GM19351 (cell line): ENCODE results near the gene PCGF6.
"Not testable (repeated sequence)": the region's sequence is repeated elsewhere in the genome, so short reads cannot be mapped to it uniquely, and the experiment has no call there.

Experiments used
- ATAC-seq: cut with Tn5 transposase; IDR thresholded peaks from one replicate; pipeline ENCODE4 v1.9.1; 2021; ENCODE audit warnings: mild to moderate bottlenecking, moderate library complexity; ENCODE audit not compliant: unreplicated experiment

Gene PCGF6

GRCh38 chr10:103258928-103259327 is 92.0 kb downstream of the PCGF6 start:
- ATAC-seq, result not testable (repeated sequence)

DNA sequence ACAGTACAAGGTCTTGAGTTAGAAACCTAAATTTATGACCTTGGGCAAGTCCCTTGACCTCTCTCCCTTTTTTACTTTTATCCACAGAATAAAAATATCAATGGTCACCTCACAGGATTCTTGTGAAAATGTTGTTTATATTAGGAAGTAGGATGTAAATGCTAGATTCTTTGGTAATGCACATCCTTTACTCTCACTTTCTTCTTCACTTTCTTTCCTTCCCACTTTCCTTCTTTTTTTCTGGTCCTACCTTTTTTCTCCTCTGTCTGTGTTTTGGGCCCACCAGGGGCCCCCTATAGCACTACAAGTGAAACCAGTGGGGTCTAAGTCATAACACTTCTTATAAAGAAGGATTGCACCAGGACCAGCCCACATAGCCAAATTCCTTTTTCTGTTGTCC is 93.1 kb downstream of the PCGF6 start:
- no peak for ATAC-seq

DNA sequence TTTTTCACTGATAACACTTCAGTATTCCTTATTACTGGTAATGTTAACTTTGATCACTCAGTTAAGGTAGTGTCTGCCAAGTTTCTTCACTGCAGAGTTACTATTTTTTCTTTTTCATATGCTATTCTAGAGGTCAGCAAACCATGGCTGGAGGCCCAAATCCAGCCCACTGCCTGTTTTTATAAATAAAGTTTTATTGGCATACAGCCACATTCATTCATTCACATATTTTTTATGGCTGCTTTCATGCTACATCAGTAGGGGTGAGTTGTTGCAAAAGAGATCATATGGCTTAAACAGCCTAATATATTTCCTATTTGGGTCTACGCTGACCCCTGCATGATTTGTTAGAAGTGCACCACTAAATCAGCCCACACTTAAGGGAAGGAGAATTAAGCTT is 94.3 kb downstream of the PCGF6 start:
- ATAC-seq, result no peak

DNA sequence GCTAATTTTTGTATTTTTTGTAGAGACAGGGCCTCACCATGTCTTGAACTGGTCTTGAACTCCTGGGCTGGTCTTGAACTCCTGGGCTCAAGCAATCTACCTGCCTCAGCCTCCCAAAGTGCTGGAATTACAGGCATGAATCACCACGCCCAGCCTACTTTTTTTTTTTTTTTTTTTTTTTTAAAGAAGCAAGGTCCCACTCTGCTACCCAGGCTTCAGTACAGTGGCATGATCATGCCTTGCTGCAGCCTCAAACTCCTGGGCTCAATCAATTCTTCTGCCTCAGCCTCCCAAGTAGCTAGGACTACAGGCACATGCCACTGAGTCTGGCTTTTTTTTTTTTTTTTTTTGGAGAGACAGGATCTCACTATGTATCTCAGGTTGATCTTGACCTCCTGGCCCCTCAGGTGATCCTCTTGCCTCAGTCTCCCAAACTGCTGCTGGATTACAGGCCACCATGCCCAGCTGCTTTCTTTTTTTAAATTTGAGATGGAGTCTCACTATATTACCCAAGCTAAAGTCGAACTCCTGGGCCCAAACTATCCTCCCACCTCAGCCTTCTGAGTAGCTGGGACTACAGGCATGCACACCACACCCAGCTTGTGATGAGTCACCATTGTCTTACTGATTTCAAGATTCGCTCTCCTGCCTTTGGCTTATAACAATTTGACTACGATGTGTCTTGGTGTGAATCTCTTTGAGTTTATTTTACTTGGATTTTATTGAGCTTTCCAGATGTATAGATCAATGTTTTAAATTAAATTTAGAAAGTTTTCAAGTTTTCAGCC is 96.2 kb downstream of the PCGF6 start:
- ATAC-seq, result no peak

- no peak for ATAC-seq
These were observed 96.8 kb downstream of the PCGF6 start for GRCh38 chr10:103254113-103254512.
